T follicular helper cell (primary cell): ENCODE measurements around the gene TOX2.
"Not testable (repeated sequence)": the region's sequence is repeated elsewhere in the genome, so short reads cannot be mapped to it uniquely, and the experiment has no call there.

Experiments used
- DNase-seq: peaks from one replicate; pipeline ENCODE4 v3.0.0-alpha.2; 2020; ENCODE audit warnings: low read depth

The TOX2 gene

GRCh38 chr20:44033344-44033743 lies 118.7 kb downstream of the TOX2 start:
- no peak for DNase-seq

GRCh38 chr20:44033873-44034272 lies 119.2 kb downstream of the TOX2 start:
- DNase-seq = no peak

DNA sequence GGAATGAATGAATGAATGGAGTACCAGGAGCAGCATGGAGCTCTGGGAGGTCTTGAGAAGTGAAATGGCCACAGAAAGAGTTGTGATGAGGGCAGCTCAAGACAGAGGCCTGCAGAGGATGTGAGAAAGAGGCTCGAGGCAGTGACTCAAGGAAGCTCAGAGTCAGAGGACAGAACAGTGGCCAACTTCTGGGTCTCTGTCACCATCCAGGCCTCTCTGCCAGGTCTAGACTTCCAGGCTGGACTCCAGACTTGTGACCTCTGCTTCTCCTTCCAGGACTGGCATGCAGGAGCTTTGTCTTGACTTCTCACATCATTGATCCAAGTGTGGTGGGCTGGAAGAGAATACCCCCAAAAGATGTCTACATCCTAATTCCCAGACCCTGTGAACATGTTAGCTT lies 119.8 kb downstream of the TOX2 start:
- DNase-seq = no peak

DNA sequence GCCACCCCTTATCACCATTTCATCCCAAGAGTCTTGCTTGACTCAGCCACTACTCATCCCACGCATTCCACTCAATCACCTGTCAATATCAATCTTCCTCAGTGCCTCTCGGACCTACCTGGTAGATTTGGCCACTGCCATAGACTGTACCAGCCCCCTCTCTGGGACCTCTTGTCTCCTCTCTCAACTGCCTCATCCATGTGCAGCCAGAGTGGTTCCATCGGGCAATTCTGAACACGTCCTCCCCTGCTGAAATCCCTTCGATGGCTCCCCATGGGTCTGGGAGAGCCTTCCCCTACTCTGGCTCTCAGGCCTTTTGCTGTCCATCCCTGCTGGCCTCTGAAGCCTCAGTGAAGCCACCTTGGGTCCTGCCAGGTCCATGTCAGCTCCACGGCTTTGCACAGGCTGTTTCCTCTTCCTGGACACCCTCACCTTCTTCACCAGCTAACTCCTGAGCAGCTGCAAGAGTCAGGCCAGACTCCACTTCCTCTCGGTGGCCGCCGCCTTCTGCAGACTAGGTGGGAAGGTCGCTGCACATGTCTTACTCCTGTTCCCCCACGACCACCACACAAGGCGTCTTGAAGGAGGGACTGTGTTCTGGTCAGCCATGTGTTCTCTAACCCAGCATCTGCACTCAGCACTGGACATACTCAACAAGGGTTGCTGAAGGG lies 120.4 kb downstream of the TOX2 start:
- no peak for DNase-seq

DNA sequence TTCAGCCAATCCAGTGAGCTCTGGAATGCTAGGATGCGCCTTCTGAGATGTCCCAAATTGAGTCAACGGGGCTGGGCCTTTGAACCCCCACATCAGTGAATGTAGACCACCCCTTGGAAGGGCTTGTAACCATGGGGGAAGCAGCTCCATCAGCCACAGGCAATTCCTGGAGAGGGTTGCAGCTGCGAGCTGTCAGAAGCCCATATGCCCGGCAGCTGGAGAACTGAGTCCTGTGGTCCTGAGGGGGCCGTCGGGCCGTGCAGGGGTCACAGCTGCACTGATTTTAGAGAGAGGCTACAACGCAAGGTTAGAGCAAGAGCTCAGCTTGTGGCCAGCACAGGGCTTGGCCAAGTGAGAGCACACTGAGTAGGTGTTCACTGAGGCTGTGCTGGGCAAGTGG lies 121.3 kb downstream of the TOX2 start:
- DNase-seq = no peak

DNA sequence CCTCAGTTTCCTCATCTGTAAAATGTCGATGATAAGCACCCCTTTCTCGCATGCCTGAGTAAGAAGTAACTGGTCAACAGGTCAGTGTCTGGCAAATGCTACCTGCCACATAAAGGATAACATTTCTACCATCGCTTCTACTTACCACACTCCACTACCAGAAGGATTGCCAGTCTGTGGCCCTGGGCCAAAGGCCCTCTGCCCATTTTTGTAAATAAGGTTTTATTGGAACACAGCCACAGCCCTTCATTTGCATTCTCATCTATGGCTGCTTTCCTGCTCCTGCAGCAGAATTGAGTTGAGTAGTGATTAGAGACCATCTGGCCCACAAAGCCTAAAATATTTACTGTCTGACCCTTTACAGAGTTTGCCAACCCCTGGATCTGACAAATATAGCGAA lies 121.8 kb downstream of the TOX2 start:
- DNase-seq = no peak

GRCh38 chr20:44038681-44039123 lies 124.0 kb downstream of the TOX2 start:
- no peak for DNase-seq

GRCh38 chr20:44039147-44039546 lies 124.5 kb downstream of the TOX2 start:
- no peak for DNase-seq

DNA sequence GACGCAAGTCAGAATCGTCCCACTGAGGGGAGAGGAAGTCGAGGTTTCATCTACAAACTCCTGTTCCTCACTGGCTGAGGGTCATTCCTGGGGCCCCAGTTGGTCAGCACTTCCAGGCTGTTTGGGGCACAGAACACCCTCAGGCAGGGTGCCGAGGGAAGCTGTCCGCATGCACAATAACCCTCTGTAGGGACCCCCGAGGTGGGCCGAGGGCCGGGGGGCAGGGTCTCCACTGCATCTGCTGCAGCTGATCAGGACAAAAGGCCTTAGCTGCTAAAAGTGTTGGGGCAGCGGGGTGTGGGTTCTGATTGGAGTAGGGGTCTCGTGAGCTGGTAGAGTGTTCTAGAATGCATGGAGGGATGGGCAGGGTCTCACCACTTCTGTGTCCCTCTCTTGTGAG lies 125.1 kb downstream of the TOX2 start:
- no peak for DNase-seq

- no peak for DNase-seq
Measured at GRCh38 chr20:44040202-44040915, 125.7 kb downstream of the TOX2 start.

GRCh38 chr20:44041001-44041400 lies 126.3 kb downstream of the TOX2 start:
- DNase-seq = no peak

DNA sequence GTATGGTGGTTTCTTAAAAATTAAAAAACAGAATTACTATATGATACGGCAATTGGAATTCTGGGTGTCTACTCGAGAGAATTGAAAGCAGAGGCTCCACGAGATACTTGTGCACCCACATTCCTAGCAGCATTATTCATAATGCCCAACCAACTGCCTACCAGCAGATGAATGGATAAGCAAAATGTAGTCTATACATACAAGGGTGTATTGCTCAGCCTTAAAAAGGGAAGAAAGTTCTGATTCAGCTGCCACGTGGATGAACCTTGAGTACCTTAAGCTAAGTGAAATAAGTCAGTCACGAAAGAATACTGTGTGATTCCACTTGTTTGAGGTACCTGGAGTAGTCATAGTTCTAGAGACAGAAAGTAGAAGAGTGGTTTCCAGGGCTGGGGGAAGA lies 130.1 kb downstream of the TOX2 start:
- DNase-seq = not testable (repeated sequence)

DNA sequence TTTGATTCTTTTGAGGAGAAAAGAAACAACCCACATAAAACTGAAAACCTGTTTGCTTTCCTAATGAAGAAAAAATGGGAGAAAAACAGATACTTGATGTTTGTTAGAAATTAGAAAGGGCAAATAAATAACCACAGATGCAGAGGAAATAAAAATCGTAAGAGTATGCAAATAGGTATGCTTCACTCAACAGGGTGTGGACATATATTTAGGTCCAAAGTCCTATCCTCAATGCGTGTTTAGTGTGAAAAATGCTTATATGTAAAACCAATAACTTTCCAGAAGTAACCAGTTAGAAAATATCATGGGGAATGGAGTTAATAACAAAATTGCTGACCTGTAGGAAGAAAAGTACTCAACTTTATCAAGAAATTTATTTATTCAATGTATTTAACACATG lies 135.7 kb downstream of the TOX2 start:
- DNase-seq = no peak

DNA sequence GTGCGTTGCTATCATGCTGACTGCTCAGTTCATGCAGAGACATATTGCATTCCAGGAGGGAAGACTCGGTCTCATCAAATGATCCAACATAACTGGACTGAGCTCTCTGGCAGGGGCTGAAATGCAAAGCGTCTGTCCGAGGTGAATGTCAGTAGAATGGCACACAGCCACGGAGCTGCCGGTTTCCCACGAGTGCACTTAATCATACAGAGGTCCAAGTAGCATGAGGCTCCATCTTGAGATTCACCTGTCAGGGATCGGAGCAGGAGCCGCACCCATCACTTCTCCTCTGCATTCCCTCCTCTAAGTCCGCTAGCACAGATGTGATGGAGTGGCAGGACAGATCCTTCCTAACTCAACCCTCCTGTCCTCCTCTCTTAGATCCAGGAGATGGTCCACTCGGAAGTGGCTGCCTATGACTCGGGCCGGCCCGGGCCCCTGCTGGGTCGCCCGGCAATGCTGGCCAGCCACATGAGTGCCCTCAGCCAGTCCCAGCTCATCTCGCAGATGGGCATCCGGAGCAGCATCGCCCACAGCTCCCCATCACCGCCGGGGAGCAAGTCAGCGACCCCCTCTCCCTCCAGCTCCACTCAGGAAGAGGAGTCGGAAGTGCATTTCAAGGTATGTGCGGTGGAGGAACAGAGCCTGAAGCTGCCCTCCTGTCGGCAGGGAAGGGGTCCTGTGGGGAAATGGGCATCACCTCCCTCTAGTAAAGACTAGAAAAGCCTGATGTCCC lies 136.4 kb downstream of the TOX2 start:
- no peak for DNase-seq

- no peak for DNase-seq
Measured at GRCh38 chr20:44051661-44052000, 137.0 kb downstream of the TOX2 start.

DNA sequence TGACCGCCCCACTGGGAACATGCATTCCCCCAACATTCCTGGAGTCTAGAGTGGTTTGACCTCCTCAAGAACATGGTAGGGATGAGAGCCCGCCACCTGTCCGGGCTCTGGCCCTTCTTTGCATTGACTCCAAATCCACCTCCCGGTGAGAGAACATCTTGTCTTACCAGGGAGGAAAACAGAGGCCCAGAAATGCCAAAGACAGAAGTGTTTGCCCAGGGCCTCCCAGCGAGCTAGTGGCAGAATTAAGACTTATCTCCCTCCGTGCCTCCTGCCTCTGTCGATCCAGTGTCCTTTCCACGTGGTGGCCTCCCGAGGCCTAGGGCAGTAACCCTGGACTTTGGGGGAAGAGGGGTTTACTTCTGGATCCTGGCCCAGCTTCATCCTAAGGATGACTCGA lies 137.5 kb downstream of the TOX2 start:
- no peak for DNase-seq

- DNase-seq = no peak
Measured at GRCh38 chr20:44053046-44053445, 138.4 kb downstream of the TOX2 start.

- DNase-seq = no peak
Measured at GRCh38 chr20:44054118-44054517, 139.5 kb downstream of the TOX2 start.

- DNase-seq = no peak
Measured at GRCh38 chr20:44054849-44055248, 140.2 kb downstream of the TOX2 start.

- peak; percentile 56 for DNase-seq
Measured at GRCh38 chr20:44056010-44056698, 141.5 kb downstream of the TOX2 start.

GRCh38 chr20:44057698-44058675 lies 143.3 kb downstream of the TOX2 start:
- no peak for DNase-seq
